Activated CD8-positive, alpha-beta T cell treated with anti-CD3 and anti-CD28 coated beads for 36 hours (primary cell): ENCODE data around the gene SLC30A3. TPM values are rescaled to one million over a fixed set of nuclear protein-coding genes. Genes with fewer than 3 reads are reported as not detected.

Experiments used
- ATAC-seq: fragments of 200-7000 bp; cut with Tn5 transposase; one replicate; pipeline ENCODE4 v1.10.0; 2021; ENCODE audit warnings: mild to moderate bottlenecking, moderate library complexity
- CTCF ChIA-PET: fragments of 350-600 bp; sonication (Branson Sonifier 250); formaldehyde crosslinking; loops from one replicate; lab custom pipeline; 2021; ENCODE audit warnings: antibody characterized with exemption; lab: Charles Lee
- POLR2A ChIA-PET: fragments of 350-600 bp; sonication (Branson Sonifier 250); formaldehyde crosslinking; loops from one replicate; lab custom pipeline; 2021; ENCODE audit warnings: antibody characterized with exemption; lab: Charles Lee
- DNase-seq: peaks from one replicate; pipeline ENCODE4 v3.0.0-alpha.2; 2020
- H3K27ac Mint-ChIP-seq: one replicate; pipeline ENCODE4 v1.8.0; 2021; ENCODE audit warnings: mild to moderate bottlenecking, mixed read lengths
- H3K27me3 Mint-ChIP-seq: one replicate; pipeline ENCODE4 v1.8.0; 2021; ENCODE audit warnings: mixed read lengths
- H3K36me3 Mint-ChIP-seq: one replicate; pipeline ENCODE4 v1.8.0; 2021; ENCODE audit warnings: low read depth, mixed read lengths
- H3K4me1 Mint-ChIP-seq: one replicate; pipeline ENCODE4 v1.8.0; 2021; ENCODE audit warnings: low read depth, mixed read lengths
- H3K4me3 Mint-ChIP-seq: one replicate; pipeline ENCODE4 v1.8.0; 2021; ENCODE audit warnings: mild to moderate bottlenecking, moderate library complexity, mixed read lengths
- H3K9me3 Mint-ChIP-seq: one replicate; pipeline ENCODE4 v1.8.0; 2021; ENCODE audit warnings: mixed read lengths
- CTCF ChIP-seq: fragments of 200-600 bp; IDR thresholded peaks from one replicate; pipeline ENCODE4 v1.8.0; 2022; ENCODE audit warnings: antibody characterized with exemption, mild to moderate bottlenecking
- intact Hi-C: fragments of 100-400 bp; cut with micrococcal nuclease; formaldehyde crosslinking; loops from one replicate; pipeline ENCODE4 v1.10.0; 2022
- total RNA-seq, 2 experiments: library from RNA; stranded (reverse); gene quantifications; one replicate each; pipeline ENCODE4 v1.2.3, GENCODE V29; 2021

SLC30A3 gene
- total RNA-seq, 2 experiments from 2014 or later: 0.32 to 0.43 TPM

GRCh38 chr2:27255187-27255586 lies 7.7 kb downstream of the SLC30A3 start:
- Mint-ChIP-seq H3K27ac (no peak overlapping the region), H3K36me3 (no peaks in the 10 kb centered on the region), H3K4me3 (no peak overlapping the region), H3K9me3 (no peaks in the 10 kb centered on the region), H3K27me3 (peaks cover 30% of the 10 kb centered on the region), H3K4me1 (no peaks in the 10 kb centered on the region)
- DNase-seq (no peak), ATAC-seq (no peak)
- intact Hi-C loops: no loop called here
- POLR2A ChIA-PET: no interaction called here
- CTCF ChIA-PET: no interaction called here
- no peak for TF ChIP-seq CTCF

GRCh38 chr2:27251766-27252165 lies 11.1 kb downstream of the SLC30A3 start:
- ChIA-PET POLR2A (interaction anchor here (0.9 to 1.1 kb wide), 2 partner anchors 8 to 14 kb away, joined by 3 to 7 read pairs; no protein-coding TSS in a partner anchor), CTCF (interaction anchor here (0.7 to 7.0 kb wide), 7 partner anchors 12 to 80 kb away, joined by 3 to 122 read pairs (median 4); partner anchors contain the start of gene TRIM54)
- intact Hi-C loops: no loop called here
- no peaks in the 10 kb centered on the region for H3K36me3 Mint-ChIP-seq
- H3K9me3 Mint-ChIP-seq: no peaks in the 10 kb centered on the region
- no peak for TF ChIP-seq CTCF
- ATAC-seq (no peak), DNase-seq (no peak)
- H3K27ac Mint-ChIP-seq: no peak overlapping the region
- no peaks in the 10 kb centered on the region for H3K4me1 Mint-ChIP-seq
- H3K27me3 Mint-ChIP-seq: peaks cover 15% of the 10 kb centered on the region
- H3K4me3 Mint-ChIP-seq: no peak overlapping the region

- ATAC-seq (no peak), DNase-seq (no peak)
- no peak for TF ChIP-seq CTCF
- CTCF ChIA-PET: interaction anchor here (0.7 to 7.0 kb wide), 12 partner anchors 9 to 79 kb away, joined by 3 to 122 read pairs (median 3); partner anchors contain the start of gene TRIM54
- Mint-ChIP-seq H3K27ac (no peak overlapping the region), H3K4me1 (no peaks in the 10 kb centered on the region), H3K9me3 (no peaks in the 10 kb centered on the region), H3K36me3 (no peaks in the 10 kb centered on the region), H3K27me3 (peaks cover 13% of the 10 kb centered on the region), H3K4me3 (no peak overlapping the region)
- intact Hi-C loops: no loop called here
- POLR2A ChIA-PET: interaction anchor here (0.7 to 1.1 kb wide), 4 partner anchors 9 to 41 kb away, joined by 3 to 7 read pairs (median 3); no protein-coding TSS in a partner anchor
Observed at GRCh38 chr2:27250652-27251379, 12.0 kb downstream of the SLC30A3 start.

- H3K9me3 Mint-ChIP-seq: no peaks in the 10 kb centered on the region
- DNase-seq (peak; percentile 77), ATAC-seq (peak; percentile 94)
- intact Hi-C loops: loop anchor here (2.0 kb wide), 1 partner anchor 31 kb away; no protein-coding TSS in a partner anchor
- peaks cover 9% of the 10 kb centered on the region for H3K27me3 Mint-ChIP-seq
- no peak overlapping the region for H3K27ac Mint-ChIP-seq
- CTCF ChIA-PET: interaction anchor here (0.7 to 7.0 kb wide), 17 partner anchors 8 to 53 kb away, joined by 3 to 122 read pairs (median 4); partner anchors contain the start of gene TRIM54
- no peaks in the 10 kb centered on the region for H3K36me3 Mint-ChIP-seq
- TF ChIP-seq CTCF: peak; percentile 91
- POLR2A ChIA-PET: interaction anchor here (0.6 to 2.4 kb wide), 7 partner anchors 9 to 119 kb away, joined by 3 to 18 read pairs (median 3); no protein-coding TSS in a partner anchor
- no peak overlapping the region for H3K4me3 Mint-ChIP-seq
- H3K4me1 Mint-ChIP-seq: no peaks in the 10 kb centered on the region
Observed at GRCh38 chr2:27249891-27250651, 12.8 kb downstream of the SLC30A3 start.
